Measurements from ENCODE around the gene EPHB6.

Gene EPHB6

DNA sequence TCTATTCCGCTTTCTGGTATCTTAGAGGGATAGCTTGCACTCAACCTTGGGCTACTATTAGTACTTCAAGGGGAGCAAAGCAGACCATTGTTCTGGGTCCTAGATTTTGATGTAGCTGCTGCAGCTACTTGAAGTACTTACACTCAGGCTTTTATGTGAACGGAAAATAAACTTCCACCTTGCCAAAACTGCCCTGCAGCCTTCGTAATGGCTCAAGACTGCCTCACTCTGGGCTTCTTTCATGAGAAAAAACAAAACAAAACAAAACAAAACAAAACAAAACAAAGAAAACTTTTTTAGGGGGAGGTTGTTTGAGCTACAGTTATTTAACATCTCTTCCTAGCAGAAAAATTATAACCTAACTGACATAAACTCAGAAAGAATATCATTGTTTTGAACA, 19.4 kb upstream of the EPHB6 start:
- DNase-seq (ENCODE audit: low read depth), result no peak

DNA sequence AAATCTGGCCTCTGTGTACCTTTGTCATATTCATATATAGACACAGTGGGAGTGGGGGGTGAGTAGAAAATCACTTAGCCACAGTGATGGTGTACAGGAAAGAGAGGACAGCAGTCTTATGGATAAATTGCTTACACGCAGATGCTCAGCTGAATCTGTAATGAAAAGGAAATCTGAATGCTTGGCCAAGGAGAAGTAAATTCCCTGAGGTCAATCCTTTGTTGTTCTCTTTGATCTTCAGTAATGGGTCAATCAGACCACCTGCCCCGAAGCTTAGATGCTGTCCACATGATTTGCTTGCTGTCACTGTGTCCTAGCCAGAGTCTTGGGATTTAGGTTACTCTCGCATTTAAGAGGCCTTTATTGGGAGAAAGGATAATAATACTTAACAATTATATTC, 18.4 kb upstream of the EPHB6 start:
- DNase-seq (ENCODE audit: low read depth), result no peak

DNA sequence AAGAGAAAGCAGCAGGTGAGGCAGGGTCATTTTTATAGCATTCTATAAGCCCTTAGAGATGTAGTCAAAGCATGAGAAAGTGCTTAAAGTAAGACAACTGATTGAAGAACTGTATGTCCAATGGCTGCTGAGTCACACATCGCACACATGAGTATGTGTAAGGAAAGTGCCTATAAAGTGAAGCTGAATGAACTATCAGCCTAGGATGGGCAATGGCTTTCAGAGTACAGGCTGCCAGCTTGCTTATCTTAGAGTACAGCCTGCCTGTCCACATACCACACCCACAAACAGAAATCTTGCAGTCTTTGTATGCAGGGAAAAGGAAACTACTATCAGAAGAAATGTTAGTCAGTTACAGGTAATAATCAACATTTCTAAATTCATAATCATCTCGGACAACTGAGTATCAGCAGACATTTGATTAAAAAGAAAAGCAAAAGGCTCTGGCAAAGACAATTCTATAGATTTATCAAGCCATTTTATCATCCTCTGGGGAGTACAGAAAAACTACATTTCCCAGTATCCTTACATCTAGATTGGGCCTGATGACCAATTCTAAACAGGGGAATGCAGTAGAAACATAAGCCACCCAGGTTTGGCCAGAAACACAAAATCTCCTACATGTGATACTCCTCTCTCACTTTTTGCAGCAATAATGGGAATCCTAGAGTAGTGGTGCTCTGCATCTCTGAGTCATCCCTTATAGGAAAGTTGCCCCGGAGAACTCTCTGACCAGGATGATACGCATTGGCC, 16.2 kb upstream of the EPHB6 start:
- no peak for DNase-seq (ENCODE audit: low read depth)

DNA sequence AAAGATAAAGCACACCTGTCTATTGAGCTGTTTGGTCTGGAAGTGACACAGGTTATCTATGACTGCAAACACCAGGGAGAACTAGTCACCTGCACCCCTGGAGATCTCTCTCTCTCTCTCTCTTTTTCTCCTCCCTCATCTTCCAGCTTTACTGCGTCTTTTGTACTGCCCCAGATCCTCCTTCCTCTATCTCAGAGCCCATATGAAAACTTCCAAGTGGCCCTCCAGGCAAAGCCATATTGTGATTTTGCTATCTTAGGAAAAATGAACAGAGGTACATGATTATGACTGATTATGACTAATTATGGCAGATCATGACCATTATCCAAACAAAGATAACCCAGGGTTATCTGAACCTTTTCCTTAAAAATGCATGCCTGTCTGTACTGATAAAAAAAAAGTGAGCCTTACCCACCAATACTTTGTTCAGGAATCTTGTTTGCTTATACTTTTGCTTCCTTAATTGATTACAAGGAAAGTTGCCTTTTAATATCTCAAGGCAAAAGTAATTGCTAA, 12.6 kb upstream of the EPHB6 start:
- no peak for DNase-seq (ENCODE audit: low read depth)

DNA sequence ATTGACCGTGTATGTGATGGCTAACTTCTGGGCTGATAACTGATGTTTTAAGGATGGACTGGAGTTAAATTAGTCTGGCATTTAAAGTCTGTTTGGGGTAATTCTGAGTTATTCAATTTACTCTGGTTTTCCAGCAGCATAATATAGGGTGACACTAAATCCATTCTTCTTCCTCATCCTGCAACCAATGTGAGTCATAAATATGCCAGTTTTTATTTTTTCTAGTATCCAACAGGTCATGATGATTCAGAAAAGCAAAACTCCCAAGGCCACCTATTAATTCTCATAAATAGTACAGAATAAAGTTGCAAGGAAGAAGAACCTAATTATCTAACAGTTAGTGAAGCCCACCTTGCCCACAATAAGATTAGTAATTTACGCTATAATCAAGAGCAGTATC, 7.5 kb upstream of the EPHB6 start:
- no peak for DNase-seq (ENCODE audit: low read depth)

DNA sequence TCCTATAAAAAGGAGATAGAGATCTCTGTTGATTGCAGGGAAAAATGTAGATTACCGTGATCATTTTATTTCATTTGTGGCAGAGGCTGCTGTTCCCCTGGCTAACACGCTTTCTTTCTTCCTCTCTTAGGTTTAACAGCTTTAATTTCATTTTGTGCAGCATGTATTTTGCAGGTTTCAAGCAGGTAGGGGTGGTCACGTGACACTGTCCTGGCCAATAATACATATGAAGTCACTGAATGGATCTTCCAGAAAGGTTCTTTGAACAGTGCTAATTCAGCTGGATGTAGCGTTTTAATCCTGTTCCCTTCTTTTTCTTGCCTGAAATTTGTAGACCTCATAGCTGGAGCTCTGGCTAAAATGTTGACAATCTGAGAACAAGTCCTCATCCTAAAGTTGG, 3.6 kb upstream of the EPHB6 start:
- no peak for DNase-seq (ENCODE audit: low read depth)

DNA sequence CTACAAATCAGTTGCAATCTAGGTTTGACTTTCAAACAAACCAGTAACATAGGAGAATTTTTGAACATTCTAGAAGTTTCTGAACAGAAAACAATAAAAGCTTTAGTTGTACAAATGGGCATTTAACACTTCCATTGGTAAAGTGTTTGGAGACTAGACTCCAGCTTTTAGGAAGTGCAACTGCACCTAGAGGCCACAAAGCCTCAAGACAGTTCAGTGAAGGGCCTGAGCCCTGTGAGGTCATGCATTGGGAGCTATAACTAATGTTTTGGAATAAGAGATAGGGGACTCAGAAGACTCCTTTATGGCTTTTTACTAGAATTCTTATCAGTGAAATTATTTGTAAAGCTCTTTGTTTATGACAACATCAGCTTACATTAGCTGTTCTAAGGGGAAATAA, 3.0 kb upstream of the EPHB6 start:
- no peak for DNase-seq (ENCODE audit: low read depth)

DNA sequence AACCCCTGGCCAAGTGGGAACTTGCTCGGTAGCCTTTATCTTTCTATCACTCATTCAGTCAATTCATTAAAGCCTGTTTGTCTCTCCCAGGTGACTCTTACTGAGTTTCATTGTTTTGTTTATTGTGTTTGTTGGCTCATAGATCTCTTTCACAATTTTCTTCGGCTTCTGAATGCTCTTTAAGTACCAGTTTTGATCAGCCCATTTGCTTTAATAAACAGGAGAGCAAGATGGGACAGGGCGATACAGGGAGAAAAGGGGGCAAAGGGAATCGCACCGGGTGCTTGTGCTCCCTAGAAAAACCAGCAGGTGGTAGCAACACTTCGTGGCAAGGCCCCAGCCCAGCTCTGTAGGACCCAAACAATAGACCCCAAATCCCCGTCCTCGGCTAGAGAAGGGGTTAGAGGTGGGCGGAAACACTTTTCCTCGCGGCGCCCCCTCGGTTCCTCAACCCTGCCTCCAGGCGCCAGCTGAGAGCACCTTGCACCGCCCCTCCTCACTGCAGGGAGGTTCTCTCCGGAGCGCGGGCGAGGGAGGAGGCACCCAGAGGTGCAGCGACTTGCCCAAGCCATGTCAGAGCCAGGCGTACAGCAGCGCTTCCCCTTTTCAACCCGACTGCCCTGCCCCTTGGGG, 1.0 kb upstream of the EPHB6 start:
- DNase-seq (ENCODE audit: low read depth), result peak; percentile 43

DNA sequence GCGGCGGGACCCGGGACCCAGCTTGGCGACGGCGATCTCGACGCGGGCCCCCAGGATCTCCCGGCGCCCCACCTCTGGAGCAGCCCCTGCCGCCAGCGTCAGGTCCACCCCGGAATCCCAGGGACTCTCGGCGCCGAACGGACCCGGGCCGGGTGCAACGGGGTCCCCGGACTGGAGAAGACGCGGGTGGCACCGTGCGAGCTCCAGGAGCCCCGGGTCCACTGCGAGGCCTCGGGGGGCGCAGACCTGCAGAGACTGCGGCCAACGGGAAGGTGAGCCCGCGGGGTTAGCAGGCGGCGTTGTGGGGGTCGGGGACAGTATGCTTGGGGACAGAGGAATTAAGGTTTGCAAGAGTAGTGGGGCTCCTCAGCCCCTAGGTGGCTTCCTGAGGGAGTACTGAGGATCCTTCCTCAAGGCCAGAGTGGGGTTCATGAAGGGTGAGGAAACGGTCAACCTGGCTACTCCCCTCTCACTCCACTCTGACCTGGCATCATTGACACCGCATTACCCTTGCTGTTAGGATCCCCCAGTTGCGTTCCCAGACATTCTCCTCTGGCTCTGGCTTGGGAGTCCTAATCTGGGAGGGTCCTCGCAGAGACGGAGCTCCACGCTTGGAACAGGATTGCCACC, 353 bp downstream of the EPHB6 start:
- DNase-seq (ENCODE audit: low read depth), result no peak

DNA sequence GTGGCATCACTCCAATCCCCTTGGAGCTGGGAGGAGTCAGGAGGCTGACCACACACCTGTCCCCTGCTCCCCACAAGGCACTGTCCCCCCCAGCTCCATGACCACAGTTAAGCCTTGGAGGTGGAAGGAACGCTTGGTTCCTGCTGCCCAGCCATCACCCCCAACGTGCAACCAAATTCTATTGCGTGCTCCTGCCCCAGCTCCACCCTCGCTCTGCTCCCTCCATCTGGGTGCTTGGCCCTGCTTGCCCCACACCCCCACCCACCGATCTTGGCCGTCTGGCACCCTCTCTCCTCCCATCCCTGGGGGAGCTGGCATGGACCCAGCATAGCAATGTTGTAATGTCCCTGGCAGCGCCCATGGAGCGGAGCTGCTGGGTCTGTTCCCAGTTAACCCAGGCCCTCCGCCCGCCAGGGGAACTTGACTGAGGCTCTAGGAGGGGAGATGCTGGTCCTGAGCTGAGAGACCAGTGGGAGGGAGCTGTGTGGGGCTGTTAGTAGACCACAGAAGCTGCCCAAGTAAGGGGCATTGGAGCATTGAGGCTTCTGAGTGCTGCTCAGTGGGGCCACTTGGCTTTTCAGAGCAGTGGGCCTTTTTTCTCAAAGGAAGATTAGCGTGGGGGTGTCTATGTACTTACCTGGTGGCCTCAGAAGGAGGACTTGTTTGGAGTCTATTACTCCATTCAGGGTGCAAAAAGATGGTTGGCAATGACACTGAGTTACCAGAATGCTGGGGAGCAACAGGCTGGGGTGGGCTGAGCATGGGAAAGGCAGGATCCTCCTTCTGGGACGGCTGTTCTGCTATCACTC, 1.1 kb downstream of the EPHB6 start:
- DNase-seq (ENCODE audit: low read depth), result no peak

DNA sequence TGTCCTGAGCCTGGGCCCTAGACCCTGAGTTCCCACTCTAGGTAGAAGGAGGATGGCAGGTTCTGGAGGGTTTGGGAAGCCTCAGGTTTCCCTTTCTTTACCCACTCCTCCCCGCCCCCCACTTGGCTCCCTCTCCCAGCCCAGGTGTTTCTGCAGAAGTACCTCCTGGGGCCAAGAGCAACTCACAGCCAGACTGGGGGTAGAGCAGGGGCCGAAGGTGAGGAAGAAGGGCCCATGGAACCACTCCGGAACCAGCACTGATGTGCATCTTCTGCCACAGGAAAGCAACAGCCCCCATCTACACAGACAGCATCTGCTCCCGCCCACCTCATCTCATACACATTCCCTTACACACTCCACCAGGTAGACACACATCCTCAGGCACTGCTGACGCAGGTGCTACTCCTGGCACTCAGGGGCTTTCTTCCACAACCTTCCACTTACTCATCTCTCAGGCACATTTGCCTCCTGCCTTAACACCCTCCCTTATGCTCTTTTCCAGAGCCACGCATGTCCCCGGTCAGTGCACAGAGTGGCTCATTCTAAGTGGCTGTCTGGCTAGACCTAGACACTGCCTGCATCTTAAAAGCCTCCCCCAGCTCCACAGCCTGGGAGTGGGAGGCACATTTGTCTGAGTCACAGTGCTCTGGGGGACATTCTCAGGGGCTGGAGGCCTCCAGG, 1.8 kb downstream of the EPHB6 start:
- DNase-seq (ENCODE audit: low read depth), result no peak

DNA sequence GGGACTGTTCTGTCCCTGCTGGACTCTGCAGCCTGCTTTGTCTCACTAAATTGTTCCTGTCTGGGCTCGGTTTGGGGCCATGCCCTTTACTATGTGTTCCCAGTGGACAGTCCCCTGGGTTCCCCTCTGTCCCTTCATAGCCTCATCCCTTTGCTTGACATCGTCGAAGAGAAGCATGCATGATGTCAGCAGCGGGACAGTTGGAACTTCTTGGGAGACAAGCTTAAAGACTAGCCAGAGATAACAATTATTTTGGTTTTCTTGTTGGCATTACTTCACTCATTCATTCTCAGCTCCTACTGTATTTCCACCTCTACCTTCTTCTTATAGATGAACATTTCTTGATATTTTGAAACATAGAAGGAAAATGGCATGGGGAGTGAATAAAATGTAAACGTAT, 2.7 kb downstream of the EPHB6 start:
- no peak for DNase-seq (ENCODE audit: low read depth)

DNA sequence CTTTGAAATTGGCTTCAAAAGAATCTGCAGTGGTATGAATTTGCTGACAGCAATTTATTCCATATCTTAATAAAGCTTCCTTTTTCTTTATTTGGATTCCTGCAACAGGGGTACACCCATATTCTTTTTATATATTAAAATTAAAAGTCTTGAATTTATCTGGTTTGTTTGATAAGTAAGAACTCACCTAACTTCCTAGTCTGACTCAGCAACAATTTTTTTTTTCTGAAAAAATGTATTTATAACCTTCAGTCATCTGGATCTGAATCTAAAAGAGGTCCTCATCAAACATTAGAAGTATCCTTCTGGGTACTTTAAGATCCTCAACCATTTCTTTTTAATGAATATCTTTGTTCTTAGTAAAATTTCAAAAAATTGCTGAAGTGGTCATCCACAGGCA, 4.5 kb downstream of the EPHB6 start:
- no peak for DNase-seq (ENCODE audit: low read depth)

DNA sequence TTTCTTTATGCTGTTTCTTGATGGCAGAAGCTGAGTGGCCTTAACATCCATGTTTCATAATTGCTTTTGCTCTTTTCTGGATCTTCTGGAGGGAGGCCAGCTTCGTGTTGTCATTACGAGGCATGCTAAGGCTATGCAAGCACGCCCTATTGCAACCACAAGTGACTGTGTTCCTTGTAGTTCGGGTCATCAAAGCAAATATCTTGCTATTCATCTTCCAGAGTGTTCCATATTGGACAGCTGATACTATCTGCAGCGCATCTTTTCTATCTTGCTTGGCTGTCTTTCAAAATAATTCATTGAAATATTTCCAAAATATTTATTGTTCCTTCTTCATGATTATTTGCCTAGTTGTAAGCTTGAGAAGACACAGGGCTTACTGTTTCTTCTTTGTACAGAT, 5.0 kb downstream of the EPHB6 start:
- no peak for DNase-seq (ENCODE audit: low read depth)

DNA sequence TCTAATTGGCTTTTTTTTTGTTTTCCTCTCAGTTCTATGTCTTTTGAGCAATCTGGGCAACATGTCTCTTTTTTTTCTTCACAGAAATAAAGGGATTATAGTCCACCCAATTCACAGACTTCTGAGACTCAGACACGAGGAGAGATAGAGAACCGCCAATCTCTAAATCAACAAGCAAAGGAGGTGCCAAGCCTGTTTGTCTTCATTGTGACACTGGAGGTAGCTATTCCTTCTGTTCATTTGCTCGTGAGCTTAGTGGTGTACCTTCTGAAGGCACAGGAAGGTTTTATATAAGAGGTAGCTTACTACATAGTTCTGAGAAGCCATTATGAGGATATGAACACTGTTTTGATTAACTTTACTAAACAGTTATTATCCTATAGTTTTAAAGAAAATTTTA, 6.1 kb downstream of the EPHB6 start:
- DNase-seq (ENCODE audit: low read depth), result no peak

DNA sequence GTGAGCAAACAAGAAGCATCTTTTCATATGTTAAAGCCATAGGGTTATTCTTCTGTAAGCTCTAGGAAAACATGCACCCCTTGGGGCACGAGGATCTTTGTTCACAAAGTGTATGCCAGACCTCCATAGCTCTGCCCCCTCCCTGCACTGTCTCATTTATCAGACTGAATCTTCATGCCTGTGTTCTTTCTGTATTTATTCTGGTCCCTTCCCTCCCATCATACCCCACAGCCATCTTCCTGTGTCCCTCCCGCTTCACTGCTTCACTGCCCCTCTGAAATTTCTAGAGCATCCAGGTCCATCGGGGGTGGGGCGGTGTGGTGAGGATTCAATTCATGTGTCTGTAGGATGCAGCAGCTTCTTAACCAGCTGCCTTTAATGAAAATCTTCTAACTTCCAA, 7.5 kb downstream of the EPHB6 start:
- no peak for DNase-seq (ENCODE audit: low read depth)

DNA sequence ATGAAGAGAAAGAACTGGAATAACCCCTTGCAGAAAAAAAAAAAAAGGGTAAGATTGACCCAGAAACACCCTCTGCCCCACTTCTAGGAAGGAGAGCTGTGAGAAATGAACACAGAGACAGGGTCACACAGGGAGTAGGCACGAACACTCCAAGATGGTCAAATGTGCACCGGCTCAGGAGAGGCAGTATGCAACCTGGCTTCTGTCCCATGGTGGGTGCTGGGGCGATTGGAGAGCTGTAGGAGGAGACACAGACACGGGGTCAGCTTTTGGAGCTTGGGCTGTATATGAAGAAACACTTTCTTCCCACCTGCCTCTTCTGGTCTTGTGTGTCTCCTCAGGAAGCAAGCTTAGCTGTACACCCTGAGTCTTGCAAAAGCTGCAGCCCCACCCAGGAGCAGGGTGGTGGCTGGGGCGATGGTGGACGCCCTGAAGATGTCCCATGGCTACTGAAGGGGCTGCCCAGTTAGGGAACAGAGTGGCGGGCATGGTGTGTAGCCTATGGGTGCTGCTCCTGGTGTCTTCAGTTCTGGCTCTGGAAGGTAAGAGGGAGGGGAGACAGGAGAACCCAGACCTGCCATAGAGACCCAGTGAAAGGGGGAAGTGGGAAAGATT, 8.0 kb downstream of the EPHB6 start:
- no peak for DNase-seq (ENCODE audit: low read depth)

DNA sequence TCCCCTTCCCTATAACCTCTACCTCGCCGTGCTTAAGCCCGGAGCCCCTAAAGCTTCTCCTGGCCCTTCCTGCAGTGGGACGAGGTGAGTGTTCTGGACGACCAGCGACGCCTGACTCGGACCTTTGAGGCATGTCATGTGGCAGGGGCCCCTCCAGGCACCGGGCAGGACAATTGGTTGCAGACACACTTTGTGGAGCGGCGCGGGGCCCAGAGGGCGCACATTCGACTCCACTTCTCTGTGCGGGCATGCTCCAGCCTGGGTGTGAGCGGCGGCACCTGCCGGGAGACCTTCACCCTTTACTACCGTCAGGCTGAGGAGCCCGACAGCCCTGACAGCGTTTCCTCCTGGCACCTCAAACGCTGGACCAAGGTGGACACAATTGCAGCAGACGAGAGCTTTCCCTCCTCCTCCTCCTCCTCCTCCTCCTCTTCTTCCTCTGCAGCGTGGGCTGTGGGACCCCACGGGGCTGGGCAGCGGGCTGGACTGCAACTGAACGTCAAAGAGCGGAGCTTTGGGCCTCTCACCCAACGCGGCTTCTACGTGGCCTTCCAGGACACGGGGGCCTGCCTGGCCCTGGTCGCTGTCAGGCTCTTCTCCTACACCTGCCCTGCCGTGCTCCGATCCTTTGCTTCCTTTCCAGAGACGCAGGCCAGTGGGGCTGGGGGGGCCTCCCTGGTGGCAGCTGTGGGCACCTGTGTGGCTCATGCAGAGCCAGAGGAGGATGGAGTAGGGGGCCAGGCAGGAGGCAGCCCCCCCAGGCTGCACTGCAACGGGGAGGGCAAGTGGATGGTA, 9.2 kb downstream of the EPHB6 start:
- DNase-seq (ENCODE audit: low read depth), result no peak

DNA sequence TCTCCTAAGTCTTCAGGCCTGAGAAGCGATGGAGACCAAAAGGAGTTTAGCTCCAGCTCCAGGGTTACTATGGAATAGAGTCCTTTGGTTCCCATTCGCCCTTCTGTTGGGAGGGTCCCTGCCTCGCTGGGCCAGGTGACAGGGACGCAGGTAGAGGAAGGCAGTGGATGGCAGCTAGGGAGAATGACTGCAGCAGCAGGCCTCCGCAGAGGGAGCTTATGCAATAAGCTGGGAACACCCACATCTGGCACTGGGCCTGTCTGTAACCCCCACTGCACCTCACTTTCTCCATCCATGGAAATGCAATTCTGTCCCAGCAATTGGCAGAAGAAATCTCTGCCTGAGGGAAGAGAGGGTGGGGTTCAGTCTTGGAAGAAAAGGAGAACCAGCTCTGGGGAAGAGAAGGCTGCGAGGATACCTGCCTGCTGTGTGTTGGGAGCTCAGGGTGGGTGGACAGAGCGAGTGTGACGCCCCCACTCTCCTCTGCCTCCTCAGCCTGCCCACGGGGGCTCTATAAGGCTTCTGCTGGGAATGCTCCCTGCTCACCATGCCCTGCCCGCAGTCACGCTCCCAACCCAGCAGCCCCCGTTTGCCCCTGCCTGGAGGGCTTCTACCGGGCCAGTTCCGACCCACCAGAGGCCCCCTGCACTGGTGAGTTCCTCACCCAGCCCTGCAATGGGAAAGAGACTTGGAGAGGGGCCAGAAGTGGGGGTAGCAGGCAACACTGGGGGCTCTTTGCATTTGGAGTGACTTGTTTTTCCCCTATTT, 10.3 kb downstream of the EPHB6 start:
- DNase-seq (ENCODE audit: low read depth), result no peak

DNA sequence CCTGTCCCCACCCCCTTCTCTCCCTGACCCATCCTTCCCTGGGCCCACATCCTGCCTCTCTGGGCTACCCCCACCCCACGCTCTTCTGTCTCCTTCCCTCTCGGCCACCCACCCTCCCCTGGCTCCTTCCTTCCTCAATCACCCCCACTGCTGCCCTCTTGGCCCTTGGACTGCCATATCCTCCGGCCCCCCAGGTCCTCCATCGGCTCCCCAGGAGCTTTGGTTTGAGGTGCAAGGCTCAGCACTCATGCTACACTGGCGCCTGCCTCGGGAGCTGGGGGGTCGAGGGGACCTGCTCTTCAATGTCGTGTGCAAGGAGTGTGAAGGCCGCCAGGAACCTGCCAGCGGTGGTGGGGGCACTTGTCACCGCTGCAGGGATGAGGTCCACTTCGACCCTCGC, 10.9 kb downstream of the EPHB6 start:
- DNase-seq (ENCODE audit: low read depth), result no peak

All from stimulated activated CD8-positive, alpha-beta memory T cell treated with anti-CD3 and anti-CD28 coated beads, Interleukin-12 subunit alpha, Interleukin-12 subunit beta, amount 100 ng/mL, for 4 hours (primary cell).